Measurements from ENCODE around the gene TBCA. TPM values are rescaled to one million over a fixed set of nuclear protein-coding genes. Genes with fewer than 3 reads are reported as not detected.

The TBCA gene
- total and polyA plus RNA-seq, 9 of the 15 experiments (the other 6 are each of a cell fraction or from before 2014, with no cell fraction given): 164 to 661 (median 334) TPM

GRCh38 chr5:77719666-77720363, 56.3 kb downstream of the TBCA start:
- in situ Hi-C loops (cut with MboI): no loop called here
- no peak overlapping the region for H3K27ac ChIP-seq (ENCODE audit: extremely low read depth, low read depth, low read length)
- intact Hi-C loops (cut with micrococcal nuclease): no loop called here
- WGBS (ENCODE audit: insufficient coverage, low coverage, missing lambda C conversion rate): 73% methylated on average over 3 of the region's 3 CpGs
- no peak overlapping the region for H3K9ac ChIP-seq (ENCODE audit: insufficient read depth in 1 of 2, low read depth in 2 of 2, low read length in 2 of 2)
- H3K36me3 ChIP-seq (ENCODE audit: control insufficient read depth, insufficient read depth, low read length): 0 out of 3 replicates have a peak, but pooled peaks cover 4% of the 10 kb centered on the region
- CTCF ChIA-PET (ENCODE audit: low intra/inter-chr PET ratio): no interaction called here
- no TSS peak for BruUV-seq (replicated peaks)
- H3K4me2 ChIP-seq (ENCODE audit: insufficient read depth, low read length): no peak overlapping the region
- H3K4me3 ChIP-seq: no peak overlapping the region
- no peak for DNase-seq (ENCODE audit: extremely low read depth in 1 of 4, low spot score in 3 of 4)
- H3K9me3 ChIP-seq (replicated peaks; ENCODE audit: control insufficient read depth, insufficient read depth, low read depth, low read length): no peaks in the 10 kb centered on the region
- no peaks in the 10 kb centered on the region for H3K27me3 ChIP-seq (ENCODE audit: control insufficient read depth in 2 of 2, insufficient read depth in 2 of 2, low read length in 2 of 2)
- H3K79me2 ChIP-seq (ENCODE audit: control insufficient read depth, insufficient read depth, low read length): peaks cover 87% of the 10 kb centered on the region
- H2AFZ ChIP-seq (ENCODE audit: low read depth, low read length): no peak overlapping the region
- POLR2A ChIA-PET: no interaction called here
- no peak for ATAC-seq
- no peaks in the 10 kb centered on the region for H4K20me1 ChIP-seq (replicated peaks; ENCODE audit: control insufficient read depth, insufficient read depth, low read length)
- no peaks in the 10 kb centered on the region for H3K4me1 ChIP-seq (replicated peaks in 1 of 2; ENCODE audit: control insufficient read depth in 2 of 2, insufficient read depth in 2 of 2, low read length in 2 of 2)
- no peaks in the 10 kb centered on the region for H3K9me1 ChIP-seq (ENCODE audit: control insufficient read depth, insufficient read depth, low read length)
- no peak for FAIRE-seq
- TF ChIP-seq TFE3 (CRISPR knock-in tag; IDR thresholded peaks at IDR 0.05) (no peak), CTCF (IDR thresholded peaks at IDR 0.05 in 2 of 3, conservative IDR thresholded peaks at IDR 0.05 in 1 of 3; ENCODE audit: insufficient read depth in 2 of 3, low read depth in 1 of 3, low read length in 3 of 3) (no peak), HMG20A (CRISPR knock-in tag; conservative IDR thresholded peaks at IDR 0.05) (no peak), NFE2L1 (tag; IDR thresholded peaks at IDR 0.05; ENCODE audit: borderline replicate concordance, low read depth) (no peak), E2F8 (IDR thresholded peaks at IDR 0.05; ENCODE audit: low read depth, partially characterized antibody) (no peak), FOXJ3 (CRISPR knock-in tag; IDR thresholded peaks at IDR 0.05) (no peak), DLX4 (CRISPR knock-in tag; IDR thresholded peaks at IDR 0.05) (no peak), XRCC4 (IDR thresholded peaks at IDR 0.05; ENCODE audit: extremely low read depth, insufficient read depth, insufficient read length) (no peak), PTRF (tag; IDR thresholded peaks at IDR 0.05) (no peak), THAP12 (CRISPR knock-in tag; IDR thresholded peaks at IDR 0.05) (no peak), TCFL5 (CRISPR knock-in tag; conservative IDR thresholded peaks at IDR 0.05) (no peak)
